ENCODE data around the gene UBE3C.
A peak's percentile ranks its signal among the peaks of the same experiment; 100 is the strongest.

The UBE3C gene

GRCh38 chr7:157292770-157293412 is 154.2 kb downstream of the UBE3C start:
- DNase-seq (ENCODE audit: low spot score): no peak

GRCh38 chr7:157293413-157293788 is 154.7 kb downstream of the UBE3C start:
- DNase-seq (ENCODE audit: low spot score): no peak

GRCh38 chr7:157294773-157295172 is 156.0 kb downstream of the UBE3C start:
- no peak for DNase-seq (ENCODE audit: low spot score)

GRCh38 chr7:157295338-157295737 is 156.6 kb downstream of the UBE3C start:
- no peak for DNase-seq (ENCODE audit: low spot score)

GRCh38 chr7:157297185-157297584 is 158.5 kb downstream of the UBE3C start:
- no peak for DNase-seq (ENCODE audit: low spot score)

GRCh38 chr7:157299317-157299612 is 160.5 kb downstream of the UBE3C start:
- DNase-seq (ENCODE audit: low spot score): no peak

GRCh38 chr7:157299613-157300368 is 161.1 kb downstream of the UBE3C start:
- no peak for DNase-seq (ENCODE audit: low spot score)

- no peak for DNase-seq (ENCODE audit: low spot score)
Measured at GRCh38 chr7:157300369-157300825, 161.7 kb downstream of the UBE3C start.

GRCh38 chr7:157301610-157302120 is 162.9 kb downstream of the UBE3C start:
- no peak for DNase-seq (ENCODE audit: low spot score)

GRCh38 chr7:157306846-157307838 is 168.4 kb downstream of the UBE3C start:
- no peak for DNase-seq (ENCODE audit: low spot score)

GRCh38 chr7:157309988-157310668 is 171.4 kb downstream of the UBE3C start:
- DNase-seq (ENCODE audit: low spot score): peak; percentile 85

- no peak for DNase-seq (ENCODE audit: low spot score)
Measured at GRCh38 chr7:157310676-157311185, 172.0 kb downstream of the UBE3C start.

- no peak for DNase-seq (ENCODE audit: low spot score)
Measured at GRCh38 chr7:157312941-157313340, 174.2 kb downstream of the UBE3C start.

GRCh38 chr7:157313645-157314044 is 174.9 kb downstream of the UBE3C start:
- no peak for DNase-seq (ENCODE audit: low spot score)

- DNase-seq (ENCODE audit: low spot score): peak; percentile 32
Measured at GRCh38 chr7:157318015-157318706, 179.4 kb downstream of the UBE3C start.
